WTC11 (cell line): Measurements from ENCODE around the gene CD247. TPM values are rescaled to one million over a fixed set of nuclear protein-coding genes. Genes with fewer than 3 reads are reported as not detected.
A peak's percentile ranks its signal among the peaks of the same experiment; 100 is the strongest.

Source experiments
- ATAC-seq: fragments of 200-7000 bp; cut with Tn5 transposase; 2 replicates; pipeline ENCODE4 v1.10.0; 2021; ENCODE audit warnings: mild to moderate bottlenecking, moderate library complexity
- CTCF ChIA-PET: fragments of 300-600 bp; sonication (Branson Sonifier 250); formaldehyde crosslinking; loops from one replicate; lab custom pipeline; 2021; ENCODE audit warnings: antibody characterized with exemption; lab: Charles Lee
- POLR2A ChIA-PET: fragments of 350-600 bp; sonication (Branson Sonifier 250); formaldehyde crosslinking; loops from one replicate; lab custom pipeline; 2021; ENCODE audit warnings: antibody characterized with exemption; lab: Charles Lee
- DNase-seq: peaks from one replicate; pipeline ENCODE4 v3.0.0; 2021; ENCODE audit warnings: low spot score
- H3K27ac Mint-ChIP-seq: 2 replicates; pipeline ENCODE4 v1.8.0; 2021; ENCODE audit warnings: mixed read lengths
- H3K27me3 Mint-ChIP-seq: 2 replicates; pipeline ENCODE4 v1.8.0; 2021; ENCODE audit warnings: low read depth, mild to moderate bottlenecking, moderate library complexity, mixed read lengths
- H3K36me3 Mint-ChIP-seq: 2 replicates; pipeline ENCODE4 v1.8.0; 2021; ENCODE audit warnings: mixed read lengths
- H3K4me1 Mint-ChIP-seq: 2 replicates; pipeline ENCODE4 v1.8.0; 2022; ENCODE audit warnings: mixed read lengths
- H3K4me3 Mint-ChIP-seq: 2 replicates; pipeline ENCODE4 v1.8.0; 2021; ENCODE audit warnings: mild to moderate bottlenecking, moderate library complexity, mixed read lengths
- H3K9me3 Mint-ChIP-seq: 2 replicates; pipeline ENCODE4 v1.8.0; 2021; ENCODE audit warnings: mixed read lengths
- ATF3 ChIP-seq: sonication (generic); formaldehyde crosslinking; conservative IDR thresholded peaks from 2 replicates; pipeline ENCODE4 v1.8.1; 2022; ENCODE audit warnings: mild to moderate bottlenecking, missing genetic modification reagents
- CBFB ChIP-seq: sonication (generic); formaldehyde crosslinking; IDR thresholded peaks from 2 replicates; pipeline ENCODE4 v1.8.1; 2022; ENCODE audit warnings: mild to moderate bottlenecking, low read depth, missing genetic modification reagents
- CREM ChIP-seq: sonication (generic); formaldehyde crosslinking; IDR thresholded peaks from 2 replicates; pipeline ENCODE4 v1.8.1; 2022; ENCODE audit warnings: mild to moderate bottlenecking, missing genetic modification reagents, moderate library complexity
- CTCF ChIP-seq: fragments of 200-600 bp; IDR thresholded peaks from 2 replicates; pipeline ENCODE4 v1.8.0; 2022; ENCODE audit warnings: antibody characterized with exemption
- ELF4 ChIP-seq: sonication (generic); formaldehyde crosslinking; IDR thresholded peaks from 2 replicates; pipeline ENCODE4 v1.8.1; 2022; ENCODE audit warnings: low read depth, mild to moderate bottlenecking, moderate library complexity, missing genetic modification reagents
- ERG ChIP-seq: fragments of 250-450 bp; sonication (Bioruptor Pico); IDR thresholded peaks from 2 replicates; pipeline ENCODE4 v1.8.0; 2021; ENCODE audit warnings: mild to moderate bottlenecking
- ESRRA ChIP-seq: sonication (generic); formaldehyde crosslinking; IDR thresholded peaks from 2 replicates; pipeline ENCODE4 v1.8.1; 2022; ENCODE audit warnings: mild to moderate bottlenecking, missing genetic modification reagents, borderline replicate concordance
- ETV6 ChIP-seq: sonication (generic); formaldehyde crosslinking; IDR thresholded peaks from 2 replicates; pipeline ENCODE4 v1.8.1; 2022; ENCODE audit warnings: mild to moderate bottlenecking, missing genetic modification reagents
- FOXJ3 ChIP-seq: sonication (generic); formaldehyde crosslinking; IDR thresholded peaks from 2 replicates; pipeline ENCODE4 v1.9.0; 2021; ENCODE audit warnings: missing genetic modification reagents, mild to moderate bottlenecking, borderline replicate concordance
- FOXP1 ChIP-seq: sonication (generic); formaldehyde crosslinking; IDR thresholded peaks from 2 replicates; pipeline ENCODE4 v1.8.0; 2022; ENCODE audit warnings: missing genetic modification reagents, mild to moderate bottlenecking, moderate library complexity, borderline replicate concordance
- GRHL2 ChIP-seq: fragments of 250-450 bp; sonication (Bioruptor Pico); IDR thresholded peaks from 2 replicates; pipeline ENCODE4 v1.8.0; 2022; ENCODE audit warnings: mild to moderate bottlenecking, moderate library complexity; ENCODE audit not compliant: insufficient replicate concordance, severe bottlenecking
- JAZF1 ChIP-seq: fragments of 250-450 bp; sonication (Bioruptor Pico); IDR thresholded peaks from 2 replicates; pipeline ENCODE4 v1.9.0; 2021; ENCODE audit warnings: moderate library complexity, mild to moderate bottlenecking, inconsistent platforms
- PRDM15 ChIP-seq: sonication (generic); formaldehyde crosslinking; IDR thresholded peaks from 2 replicates; pipeline ENCODE4 v1.8.0; 2022; ENCODE audit warnings: missing genetic modification reagents
- SP1 ChIP-seq: sonication (generic); formaldehyde crosslinking; conservative IDR thresholded peaks from 2 replicates; pipeline ENCODE4 v1.8.1; 2022; ENCODE audit warnings: missing genetic modification reagents
- STAT6 ChIP-seq: sonication (generic); formaldehyde crosslinking; conservative IDR thresholded peaks from 2 replicates; pipeline ENCODE4 v1.8.1; 2023; ENCODE audit warnings: mild to moderate bottlenecking, low read depth, missing genetic modification reagents, moderate library complexity
- TCF7 ChIP-seq: sonication (generic); formaldehyde crosslinking; IDR thresholded peaks from 2 replicates; pipeline ENCODE4 v1.8.0; 2022; ENCODE audit warnings: mild to moderate bottlenecking, low read depth, missing genetic modification reagents, moderate library complexity
- USF1 ChIP-seq: sonication (generic); formaldehyde crosslinking; IDR thresholded peaks from 2 replicates; pipeline ENCODE4 v1.8.0; 2022; ENCODE audit warnings: mild to moderate bottlenecking, missing genetic modification reagents
- ZNF121 ChIP-seq: sonication (generic); formaldehyde crosslinking; IDR thresholded peaks from 2 replicates; pipeline ENCODE4 v1.8.0; 2023; ENCODE audit warnings: missing genetic modification reagents
- ZNF138 ChIP-seq: sonication (generic); formaldehyde crosslinking; conservative IDR thresholded peaks from 2 replicates; pipeline ENCODE4 v1.8.1; 2022; ENCODE audit warnings: mild to moderate bottlenecking, moderate library complexity, missing genetic modification reagents
- ZNF219 ChIP-seq: sonication (generic); formaldehyde crosslinking; IDR thresholded peaks from 2 replicates; pipeline ENCODE4 v1.8.0; 2023; ENCODE audit warnings: missing genetic modification reagents, mild to moderate bottlenecking, borderline replicate concordance
- ZNF671 ChIP-seq: fragments of 250-450 bp; sonication (Bioruptor Pico); IDR thresholded peaks from 2 replicates; pipeline ENCODE4 v1.8.0; 2021; ENCODE audit warnings: mild to moderate bottlenecking
- ZSCAN18 ChIP-seq: fragments of 250-450 bp; sonication (Bioruptor Pico); IDR thresholded peaks from 2 replicates; pipeline ENCODE4 v2.1.2; 2022; ENCODE audit warnings: mild to moderate bottlenecking, moderate library complexity
- total RNA-seq: library from RNA; stranded (reverse); gene quantifications from 3 replicates; pipeline ENCODE4 v1.2.3, GENCODE V29; 2021

The CD247 gene
- total RNA-seq, 1 experiment from 2014 or later: 1.8 TPM

- POLR2A ChIA-PET: interaction anchor here (0.6 to 1.8 kb wide), 8 partner anchors 11 to 677 kb away, joined by 3 to 15 read pairs (median 4); partner anchors contain the start of genes POU2F1 and TADA1
- CTCF ChIA-PET: interaction anchor here (0.6 to 6.2 kb wide), 17 partner anchors 11 to 486 kb away, joined by 3 to 73 read pairs (median 3); partner anchors contain the start of gene POU2F1
- Mint-ChIP-seq H3K27me3 (peaks cover 10% of the 10 kb centered on the region), H3K27ac (no peak within 1 kb of the TSS; the same call in 1 of the 2 replicates), H3K9me3 (no peaks in the 10 kb centered on the region), H3K4me1 (peaks cover 26% of the 10 kb centered on the region; the same call in 1 of the 2 replicates), H3K36me3 (no peaks in the 10 kb centered on the region), H3K4me3 (peak within 1 kb of the TSS; percentile 87)
- DNase-seq: peak; percentile 96
- peak; percentile 98 for ATAC-seq
- TF ChIP-seq CTCF: no peak
- TF ChIP-seq FOXP1: peak; percentile 95
- no peak for TF ChIP-seq GRHL2 (CRISPR knock-in tag)
- no peak for TF ChIP-seq USF1 (CRISPR knock-in tag)
- no peak for TF ChIP-seq FOXJ3
- no peak for TF ChIP-seq CBFB
- TF ChIP-seq CREM (CRISPR knock-in tag): peak; percentile 45; the same call in 1 of the 2 replicates
- TF ChIP-seq ERG (CRISPR knock-in tag): no peak
- TF ChIP-seq ZNF219 (CRISPR knock-in tag): no peak
- TF ChIP-seq TCF7 (CRISPR knock-in tag): 0 out of 2 replicates have a peak, but pooled peaks have one; percentile 41
- no peak for TF ChIP-seq PRDM15
- no peak for TF ChIP-seq ELF4
- no peak for TF ChIP-seq ATF3 (CRISPR knock-in tag)
- TF ChIP-seq ZNF138 (CRISPR knock-in tag): no peak
- 0 out of 2 replicates have a peak, but pooled peaks have one; percentile 24 for TF ChIP-seq ESRRA (CRISPR knock-in tag)
- no peak for TF ChIP-seq ZSCAN18 (CRISPR knock-in tag)
- no peak for TF ChIP-seq ZNF121
- no peak for TF ChIP-seq ZNF671 (CRISPR knock-in tag)
- no peak for TF ChIP-seq STAT6 (CRISPR knock-in tag)
- TF ChIP-seq SP1 (CRISPR knock-in tag): peak; percentile 76
- TF ChIP-seq JAZF1 (CRISPR knock-in tag): no peak
- TF ChIP-seq ETV6 (CRISPR knock-in tag): peak; percentile 89
Observed at GRCh38 chr1:167553136-167554027, 35.1 kb upstream of the CD247 start, which contains the start of gene CREG1. TSS of gene CREG1 (minus strand) at chr1:167553762.
